HEK293T (cell line): ENCODE results near the gene GYPB.
"Not testable (repeated sequence)": the region's sequence is repeated elsewhere in the genome, so short reads cannot be mapped to it uniquely, and the experiment has no call there.

Source experiments
- BHLHE40 ChIP-seq: fragments of 450-650 bp; IDR thresholded peaks from 2 replicates; pipeline ENCODE4 v1.6.1; 2016; ENCODE audit warnings: mild to moderate bottlenecking, moderate library complexity, borderline replicate concordance
- CTBP1 ChIP-seq: fragments of 450-650 bp; IDR thresholded peaks from 2 replicates; pipeline ENCODE4 v1.6.1; 2016; ENCODE audit warnings: borderline replicate concordance
- ELF4 ChIP-seq: fragments of 450-650 bp; IDR thresholded peaks from 2 replicates; pipeline ENCODE4 v1.6.1; 2017; ENCODE audit warnings: antibody characterized with exemption
- FOXA1 ChIP-seq: fragments of 450-650 bp; IDR thresholded peaks from 2 replicates; pipeline ENCODE4 v1.6.1; 2016; ENCODE audit warnings: mild to moderate bottlenecking
- FOXM1 ChIP-seq: fragments of 450-650 bp; IDR thresholded peaks from 2 replicates; pipeline ENCODE4 v1.6.1; 2017; ENCODE audit warnings: mild to moderate bottlenecking, borderline replicate concordance
- L3MBTL2 ChIP-seq: fragments of 450-650 bp; conservative IDR thresholded peaks from 2 replicates; pipeline ENCODE4 v1.6.1; 2016; ENCODE audit warnings: mild to moderate bottlenecking
- LEF1 ChIP-seq: fragments of 450-650 bp; IDR thresholded peaks from 2 replicates; pipeline ENCODE4 v1.6.1; 2017; ENCODE audit warnings: mild to moderate bottlenecking, borderline replicate concordance
- NFRKB ChIP-seq: fragments of 450-650 bp; IDR thresholded peaks from 2 replicates; pipeline ENCODE4 v1.6.1; 2016; ENCODE audit warnings: mild to moderate bottlenecking, moderate library complexity
- PKNOX1 ChIP-seq: fragments of 450-650 bp; IDR thresholded peaks from 2 replicates; pipeline ENCODE4 v1.6.1; 2016
- SP1 ChIP-seq: fragments of 450-650 bp; IDR thresholded peaks from 2 replicates; pipeline ENCODE4 v1.6.1; 2017
- SUZ12 ChIP-seq: fragments of 450-650 bp; IDR thresholded peaks from 2 replicates; pipeline ENCODE4 v1.6.1; 2016; ENCODE audit warnings: mild to moderate bottlenecking

GRCh38 chr4:144031875-144032274, 12.7 kb upstream of the GYPB start:
- not testable (repeated sequence) for TF ChIP-seq ELF4, L3MBTL2, FOXM1, CTBP1, SP1, PKNOX1, FOXA1, NFRKB, LEF1, BHLHE40, SUZ12
